Measurements from ENCODE around the gene DYNC1I2.

Gene DYNC1I2

GRCh38 chr2:171726847-171727450 is 39.7 kb downstream of the DYNC1I2 start:
- Histone ChIP-seq H3K36me3 (ENCODE audit: insufficient read depth, low read length) (peaks cover 46% of the 10 kb centered on the region), H3K9ac (ENCODE audit: low read length) (no peak overlapping the region), H3K79me2 (ENCODE audit: insufficient read depth, low read length) (no peaks in the 10 kb centered on the region), H3K27me3 (ENCODE audit: insufficient read depth, low read length) (no peaks in the 10 kb centered on the region), H3K4me1 (ENCODE audit: insufficient read depth, low read length, severe bottlenecking) (no peaks in the 10 kb centered on the region), H3K9me2 (ENCODE audit: low read depth, low read length) (no peaks in the 10 kb centered on the region), H3K4me3 (ENCODE audit: low read depth, low read length, poor library complexity, severe bottlenecking) (no peak overlapping the region), H3K4me2 (ENCODE audit: low read length) (no peak overlapping the region), H4K20me1 (ENCODE audit: insufficient read depth, low read length) (no peaks in the 10 kb centered on the region), H3K27ac (ENCODE audit: low read depth, low read length, poor library complexity, severe bottlenecking) (no peak overlapping the region), H3K9me3 (ENCODE audit: low read length) (no peaks in the 10 kb centered on the region), H2AFZ (ENCODE audit: low read length) (no peak overlapping the region), H3F3A (ENCODE audit: insufficient read depth, low read length) (no peaks in the 10 kb centered on the region)
- TF ChIP-seq EZH2 (IDR thresholded peaks at IDR 0.05; ENCODE audit: borderline replicate concordance, low read length) (no peak), CTCF (IDR thresholded peaks at IDR 0.05; ENCODE audit: low read length) (no peak)

- Histone ChIP-seq H3K9me2 (ENCODE audit: low read depth, low read length) (no peaks in the 10 kb centered on the region), H3K4me2 (ENCODE audit: low read length) (no peak overlapping the region), H3K27ac (ENCODE audit: low read depth, low read length, poor library complexity, severe bottlenecking) (no peak overlapping the region), H3K4me1 (ENCODE audit: insufficient read depth, low read length, severe bottlenecking) (no peaks in the 10 kb centered on the region), H3K9ac (ENCODE audit: low read length) (no peak overlapping the region), H4K20me1 (ENCODE audit: insufficient read depth, low read length) (no peaks in the 10 kb centered on the region), H3K27me3 (ENCODE audit: insufficient read depth, low read length) (no peaks in the 10 kb centered on the region), H2AFZ (ENCODE audit: low read length) (no peak overlapping the region), H3K79me2 (ENCODE audit: insufficient read depth, low read length) (no peaks in the 10 kb centered on the region), H3K36me3 (ENCODE audit: insufficient read depth, low read length) (peaks cover 48% of the 10 kb centered on the region), H3K4me3 (ENCODE audit: low read depth, low read length, poor library complexity, severe bottlenecking) (no peak overlapping the region), H3F3A (ENCODE audit: insufficient read depth, low read length) (no peaks in the 10 kb centered on the region), H3K9me3 (ENCODE audit: low read length) (no peaks in the 10 kb centered on the region)
- TF ChIP-seq CTCF (IDR thresholded peaks at IDR 0.05; ENCODE audit: low read length) (no peak), EZH2 (IDR thresholded peaks at IDR 0.05; ENCODE audit: borderline replicate concordance, low read length) (no peak)
Observed at GRCh38 chr2:171728989-171729951, 42.0 kb downstream of the DYNC1I2 start.

- H3K27me3 ChIP-seq (ENCODE audit: insufficient read depth, low read length): no peaks in the 10 kb centered on the region
- H3K9me3 ChIP-seq (ENCODE audit: low read length): no peaks in the 10 kb centered on the region
- no peak overlapping the region for H3K27ac ChIP-seq (ENCODE audit: low read depth, low read length, poor library complexity, severe bottlenecking)
- no peak overlapping the region for H3K9ac ChIP-seq (ENCODE audit: low read length)
- no peaks in the 10 kb centered on the region for H3K9me2 ChIP-seq (ENCODE audit: low read depth, low read length)
- TF ChIP-seq EZH2 (IDR thresholded peaks at IDR 0.05; ENCODE audit: borderline replicate concordance, low read length): no peak
- TF ChIP-seq CTCF (IDR thresholded peaks at IDR 0.05; ENCODE audit: low read length): no peak
- peaks cover 54% of the 10 kb centered on the region for H3K36me3 ChIP-seq (ENCODE audit: insufficient read depth, low read length)
- no peaks in the 10 kb centered on the region for H3K79me2 ChIP-seq (ENCODE audit: insufficient read depth, low read length)
- no peaks in the 10 kb centered on the region for H3F3A ChIP-seq (ENCODE audit: insufficient read depth, low read length)
- no peaks in the 10 kb centered on the region for H3K4me1 ChIP-seq (ENCODE audit: insufficient read depth, low read length, severe bottlenecking)
- H3K4me2 ChIP-seq (ENCODE audit: low read length): no peak overlapping the region
- H3K4me3 ChIP-seq (ENCODE audit: low read depth, low read length, poor library complexity, severe bottlenecking): no peak overlapping the region
- no peaks in the 10 kb centered on the region for H4K20me1 ChIP-seq (ENCODE audit: insufficient read depth, low read length)
- H2AFZ ChIP-seq (ENCODE audit: low read length): no peak overlapping the region
Observed at GRCh38 chr2:171729952-171730317, 42.7 kb downstream of the DYNC1I2 start.

All from OCI-LY1 (cell line).